ENCODE data around the gene CCDC73.
"Not testable (repeated sequence)": the region's sequence is repeated elsewhere in the genome, so short reads cannot be mapped to it uniquely, and the experiment has no call there.

DNA sequence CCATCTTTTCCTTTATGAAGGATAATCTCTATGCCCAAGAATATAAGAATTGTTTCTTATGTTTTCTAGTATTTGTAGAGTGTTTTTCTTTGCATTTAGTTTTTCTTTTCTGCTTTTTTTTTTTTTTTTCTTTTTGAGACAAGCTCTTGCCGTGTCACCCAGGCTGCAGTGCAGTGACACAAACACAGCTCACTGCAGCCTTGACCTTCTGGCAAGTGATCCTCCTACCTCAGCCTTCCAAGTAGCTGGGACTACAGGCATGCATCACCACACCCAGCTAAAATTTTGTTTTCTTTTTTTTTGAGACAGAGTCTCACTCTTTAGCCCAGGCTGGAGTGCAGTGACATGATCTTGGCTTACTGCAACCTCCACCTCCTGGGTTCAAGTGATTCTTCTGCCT is 41.3 kb downstream of the CCDC73 start:
- not testable (repeated sequence) for TF ChIP-seq CTCF (IDR thresholded peaks at IDR 0.05; ENCODE audit: low read depth, low read length, poor library complexity, severe bottlenecking); EZH2phosphoT487 (IDR thresholded peaks at IDR 0.05; ENCODE audit: borderline replicate concordance, low read length)
